GM06990 (cell line): ENCODE results near the gene CD52.

ENCODE experiments used
- DNase-seq: peaks from one replicate; pipeline ENCODE4 v3.0.0-alpha.2; 2011; ENCODE audit not compliant: insufficient read length; ENCODE audit errors: extremely low read depth
- H3K27me3 ChIP-seq: replicated peaks from 2 replicates; pipeline ENCODE4 v1.6.0; 2011; ENCODE audit warnings: low read length; ENCODE audit not compliant: control insufficient read depth, insufficient read depth
- H3K36me3 ChIP-seq: 2 replicates; pipeline ENCODE4 v1.5.1; 2011; ENCODE audit warnings: low read length; ENCODE audit not compliant: control insufficient read depth, insufficient read depth
- H3K4me3 ChIP-seq: replicated peaks from 2 replicates; pipeline ENCODE4 v1.5.1; 2011; ENCODE audit warnings: low read depth, mild to moderate bottlenecking, control low read depth, low read length
- CTCF ChIP-seq: IDR thresholded peaks from 2 replicates; pipeline ENCODE4 v1.5.1; 2011; ENCODE audit warnings: low read length, control low read depth, mild to moderate bottlenecking, inconsistent platforms; ENCODE audit not compliant: insufficient read depth, poor library complexity, severe bottlenecking

CD52 gene

GRCh38 chr1:26279456-26280332 lies 38.1 kb upstream of the CD52 start, which contains the start of gene SH3BGRL3:
TSS of gene SH3BGRL3 (plus strand) at chr1:26280086. CDS start at chr1:26280156, 70 bp downstream.
- Histone ChIP-seq H3K4me3 (peak within 1 kb of the TSS; percentile 88), H3K27me3 (no peaks in the 10 kb centered on the region), H3K36me3 (peaks cover 3% of the 10 kb centered on the region)
- TF ChIP-seq CTCF: peak; percentile 43
- peak; percentile 89 for DNase-seq

- peaks cover 3% of the 10 kb centered on the region for H3K36me3 ChIP-seq
- no peaks in the 10 kb centered on the region for H3K27me3 ChIP-seq
- H3K4me3 ChIP-seq: peak overlapping the region; percentile 88
- no peak for DNase-seq
- TF ChIP-seq CTCF: no peak
These were observed 37.3 kb upstream of the CD52 start for GRCh38 chr1:26280333-26281042.

- no peak for TF ChIP-seq CTCF
- peaks cover 3% of the 10 kb centered on the region for H3K36me3 ChIP-seq
- DNase-seq: no peak
- H3K27me3 ChIP-seq: no peaks in the 10 kb centered on the region
- H3K4me3 ChIP-seq: peak overlapping the region; percentile 88
These were observed 36.4 kb upstream of the CD52 start for GRCh38 chr1:26281091-26281958.

GRCh38 chr1:26281971-26282370 lies 35.8 kb upstream of the CD52 start:
- peaks cover 3% of the 10 kb centered on the region for H3K36me3 ChIP-seq
- H3K4me3 ChIP-seq: no peak overlapping the region
- no peak for TF ChIP-seq CTCF
- no peaks in the 10 kb centered on the region for H3K27me3 ChIP-seq
- no peak for DNase-seq

GRCh38 chr1:26282401-26282918 lies 35.3 kb upstream of the CD52 start:
- Histone ChIP-seq H3K27me3 (no peaks in the 10 kb centered on the region), H3K4me3 (no peak overlapping the region), H3K36me3 (peaks cover 3% of the 10 kb centered on the region)
- no peak for DNase-seq
- TF ChIP-seq CTCF: no peak
